GM19324 (cell line): ENCODE data around the gene KAT7.
"Not testable (repeated sequence)": the region's sequence is repeated elsewhere in the genome, so short reads cannot be mapped to it uniquely, and the experiment has no call there.

Experiments used
- ATAC-seq: cut with Tn5 transposase; IDR thresholded peaks from one replicate; pipeline ENCODE4 v1.9.1; 2021; ENCODE audit warnings: mild to moderate bottlenecking, moderate library complexity; ENCODE audit not compliant: unreplicated experiment, low FRiP score

KAT7 gene

GRCh38 chr17:49798182-49798581 lies 9.7 kb downstream of the KAT7 start:
- ATAC-seq = no peak

DNA sequence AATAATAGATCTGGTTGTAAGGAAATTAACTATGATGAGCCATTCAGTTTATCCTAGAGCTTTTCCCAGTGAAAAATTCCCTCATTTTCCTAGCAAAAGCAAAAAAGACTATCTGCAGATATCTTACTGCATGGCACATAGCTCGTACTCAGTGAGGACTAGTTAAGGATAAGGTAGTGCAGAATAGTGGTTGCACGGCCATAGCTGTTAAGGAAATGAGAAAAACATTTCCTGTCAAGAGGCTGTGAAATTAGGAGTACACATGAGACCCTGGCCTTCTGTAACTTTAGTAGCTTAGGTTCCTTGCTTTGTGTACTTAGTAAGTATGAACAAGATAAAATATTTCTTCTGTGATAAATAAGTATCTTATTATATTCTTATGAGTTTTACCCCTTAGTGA lies 10.3 kb downstream of the KAT7 start:
- no peak for ATAC-seq

- ATAC-seq = no peak
Observed at GRCh38 chr17:49809056-49809455, 20.6 kb downstream of the KAT7 start.

DNA sequence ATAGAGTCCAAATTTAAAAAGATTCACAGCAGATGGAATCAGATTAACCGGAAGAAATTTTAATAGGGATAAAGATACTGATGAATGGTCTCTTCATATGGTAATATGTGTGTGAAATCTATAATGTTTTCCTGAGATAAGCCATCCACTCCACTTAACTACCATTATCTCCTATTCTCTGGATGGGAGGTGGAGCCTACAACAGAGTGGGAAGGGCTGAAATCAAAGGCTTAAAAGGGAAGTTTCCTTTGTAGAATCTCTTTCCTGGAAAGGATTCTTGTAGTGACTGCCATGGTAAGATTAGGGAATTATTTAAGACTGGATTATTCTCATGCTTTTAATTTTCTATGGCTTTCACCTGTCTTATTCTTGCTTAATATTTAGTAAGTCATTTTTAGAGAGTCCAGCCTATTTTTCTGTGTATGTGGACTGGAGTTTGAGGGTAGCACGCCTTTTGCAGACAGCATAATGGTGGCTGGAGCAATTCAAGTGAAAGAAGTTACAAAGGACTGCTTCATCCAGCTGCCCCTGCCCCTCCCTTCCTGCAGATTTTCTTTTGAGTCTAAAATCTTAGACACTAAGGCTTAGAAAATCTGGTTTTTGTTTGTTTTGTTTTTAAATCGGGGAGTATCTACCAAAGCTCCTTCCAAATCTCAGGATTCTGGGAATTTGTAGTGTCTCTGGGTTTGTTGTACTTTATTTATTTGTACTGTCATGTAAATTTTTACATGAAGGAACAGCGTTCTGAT lies 26.5 kb downstream of the KAT7 start:
- no peak for ATAC-seq

- no peak for ATAC-seq
Observed at GRCh38 chr17:49815761-49816281, 27.3 kb downstream of the KAT7 start.

DNA sequence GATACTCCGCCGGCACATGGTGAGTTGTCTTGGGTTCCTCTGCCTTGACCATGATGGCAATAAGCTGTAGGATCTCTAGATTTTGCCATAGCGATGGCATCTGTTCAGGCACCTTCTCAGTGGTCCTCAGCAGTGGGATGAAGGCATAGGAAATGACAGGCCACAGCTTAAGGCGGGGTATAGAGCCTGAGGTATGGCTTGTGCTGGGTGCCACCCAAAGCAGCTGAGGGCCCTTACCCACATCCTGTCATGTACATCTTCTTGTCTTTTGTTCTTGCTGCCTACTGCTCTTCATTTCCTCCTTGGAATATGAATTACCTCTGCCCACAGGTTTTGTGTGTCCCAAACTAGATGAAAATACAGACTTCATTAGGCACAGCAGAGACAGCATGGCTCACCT lies 29.5 kb downstream of the KAT7 start:
- ATAC-seq = no peak

DNA sequence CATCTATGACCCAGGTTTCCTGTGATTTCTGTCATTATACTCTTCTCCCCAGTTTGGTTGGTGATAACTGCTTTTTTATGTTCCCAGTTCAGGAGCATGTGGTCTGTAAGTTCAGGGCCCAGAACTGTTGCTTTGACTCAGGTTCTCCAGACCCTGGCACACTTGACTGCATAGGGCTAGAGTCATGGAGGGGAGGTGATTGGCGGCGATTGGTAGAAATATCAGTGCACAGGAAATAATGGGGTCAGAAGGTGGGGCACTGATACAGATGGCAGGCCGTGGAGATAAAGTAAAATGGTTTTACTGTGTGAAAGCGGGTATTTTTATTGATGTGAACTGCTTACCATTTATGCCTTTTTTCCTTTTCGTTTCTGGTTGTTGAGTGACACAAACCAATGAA lies 30.7 kb downstream of the KAT7 start:
- ATAC-seq = no peak

- no peak for ATAC-seq
Observed at GRCh38 chr17:49819651-49820050, 31.2 kb downstream of the KAT7 start.

DNA sequence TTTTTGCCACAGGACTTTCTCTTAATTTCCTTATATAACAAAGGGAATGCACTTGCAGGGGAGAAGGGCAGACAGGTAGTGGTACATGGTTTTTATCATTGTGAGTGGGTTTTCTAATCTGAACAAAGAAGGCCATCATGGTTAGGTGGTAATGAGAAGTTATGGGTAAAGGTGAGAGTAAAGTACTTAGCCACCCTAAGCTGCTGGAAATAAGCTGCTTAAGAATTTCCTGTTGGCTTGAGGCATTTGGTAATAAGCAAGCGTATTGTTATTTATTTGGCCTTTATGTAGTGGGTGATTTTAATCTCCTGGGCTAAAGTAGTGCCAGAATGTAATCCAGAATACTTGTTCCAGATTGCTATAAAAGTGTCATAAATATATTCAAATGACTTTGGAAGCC lies 32.3 kb downstream of the KAT7 start:
- ATAC-seq = no peak

GRCh38 chr17:49821466-49821865 lies 33.0 kb downstream of the KAT7 start:
- ATAC-seq = no peak

DNA sequence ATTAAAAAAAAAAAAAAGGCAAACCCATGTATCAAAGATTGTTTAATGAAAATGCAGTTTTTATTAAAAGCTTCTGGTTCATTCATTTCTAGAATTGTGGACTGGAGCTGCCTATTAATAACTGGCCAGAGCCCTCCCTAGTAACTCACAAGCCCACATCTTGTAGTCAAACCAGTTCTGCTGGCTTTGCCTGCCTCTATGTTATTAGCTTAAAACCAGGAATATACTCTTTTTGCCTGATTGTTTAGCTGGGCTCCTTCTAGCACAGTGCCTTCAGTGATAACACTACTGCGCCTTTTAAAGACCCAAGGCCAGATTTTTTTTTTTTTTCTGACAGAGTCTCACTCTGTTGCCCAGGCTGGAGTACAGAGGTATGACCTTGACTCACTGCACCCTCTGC lies 33.4 kb downstream of the KAT7 start:
- no peak for ATAC-seq

GRCh38 chr17:49822829-49823228 lies 34.3 kb downstream of the KAT7 start:
- ATAC-seq = no peak

DNA sequence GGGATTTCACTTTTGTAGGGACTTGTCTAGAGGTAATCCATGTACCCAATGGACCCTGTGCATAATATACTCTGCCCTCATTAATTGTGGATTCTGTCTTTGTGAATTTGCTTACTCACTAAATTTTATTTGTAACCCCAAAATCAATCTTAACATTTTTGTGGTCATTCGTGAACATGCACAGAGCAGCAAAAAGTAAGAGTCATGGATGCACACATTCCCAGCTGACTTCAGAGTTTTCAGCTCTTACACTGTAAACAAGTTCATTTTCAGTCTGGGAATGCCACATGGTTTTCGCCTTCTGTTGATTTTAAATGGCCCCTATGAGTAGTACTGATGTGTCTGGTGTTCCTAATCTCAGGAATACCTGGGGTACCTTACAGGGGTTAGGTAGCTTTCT lies 35.1 kb downstream of the KAT7 start:
- no peak for ATAC-seq

- ATAC-seq = no peak
Observed at GRCh38 chr17:49825645-49826044, 37.2 kb downstream of the KAT7 start.

DNA sequence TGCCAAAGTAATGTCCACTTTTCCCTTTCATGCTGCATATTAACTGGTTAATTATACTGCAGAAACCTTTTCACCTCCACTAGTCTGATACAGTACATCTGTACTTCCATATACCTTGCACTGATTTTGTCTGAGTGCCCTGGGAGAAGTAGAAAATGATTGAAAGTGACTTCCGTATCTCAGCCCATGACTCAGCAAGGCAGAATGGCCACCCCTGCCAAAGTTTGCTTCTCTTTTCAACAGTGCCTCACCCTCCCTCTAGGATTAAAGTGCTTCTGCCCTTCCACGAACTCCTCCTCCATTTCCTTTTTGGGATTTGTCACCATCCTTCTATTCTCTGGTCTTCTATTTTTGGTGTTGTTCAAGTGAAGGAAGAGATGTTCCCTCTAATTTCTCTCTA lies 39.8 kb downstream of the KAT7 start:
- not testable (repeated sequence) for ATAC-seq

DNA sequence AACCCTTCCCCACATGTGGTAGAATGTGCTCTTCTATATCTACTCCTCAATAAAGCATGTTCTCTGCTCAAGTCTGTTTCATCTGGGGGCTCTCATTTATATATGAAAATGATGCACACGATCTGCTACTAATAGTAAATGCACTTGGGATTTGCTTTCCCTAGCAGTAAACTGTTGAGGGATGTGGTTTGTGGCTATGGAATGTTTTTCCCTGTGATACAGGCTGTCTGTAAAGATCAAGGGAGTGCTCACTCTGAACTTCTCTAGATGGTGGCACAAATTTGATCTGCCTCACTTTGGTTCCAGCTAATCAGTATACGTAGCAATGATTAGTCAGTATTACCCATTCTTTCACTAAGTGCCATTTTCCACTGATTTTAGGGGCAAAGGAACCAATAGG lies 40.5 kb downstream of the KAT7 start:
- ATAC-seq = no peak

DNA sequence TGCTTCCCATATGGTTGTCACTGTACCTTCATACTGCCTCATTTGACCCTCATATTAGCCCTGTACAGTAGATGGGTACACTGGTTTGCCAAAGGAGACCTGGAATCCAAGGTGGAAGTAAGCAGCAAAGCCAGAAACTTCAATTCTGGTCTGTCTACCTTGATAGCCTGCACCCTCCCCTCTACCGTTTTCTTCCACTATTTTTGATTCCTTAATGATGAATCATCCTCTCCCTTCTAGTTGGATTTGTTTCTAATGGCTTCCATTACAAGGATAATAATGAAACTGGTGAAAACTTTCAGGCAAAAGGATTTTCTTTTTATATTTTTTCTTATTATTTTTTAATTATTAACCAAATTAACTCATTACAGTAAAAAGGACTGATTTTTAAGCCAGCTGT lies 42.1 kb downstream of the KAT7 start:
- ATAC-seq = no peak

DNA sequence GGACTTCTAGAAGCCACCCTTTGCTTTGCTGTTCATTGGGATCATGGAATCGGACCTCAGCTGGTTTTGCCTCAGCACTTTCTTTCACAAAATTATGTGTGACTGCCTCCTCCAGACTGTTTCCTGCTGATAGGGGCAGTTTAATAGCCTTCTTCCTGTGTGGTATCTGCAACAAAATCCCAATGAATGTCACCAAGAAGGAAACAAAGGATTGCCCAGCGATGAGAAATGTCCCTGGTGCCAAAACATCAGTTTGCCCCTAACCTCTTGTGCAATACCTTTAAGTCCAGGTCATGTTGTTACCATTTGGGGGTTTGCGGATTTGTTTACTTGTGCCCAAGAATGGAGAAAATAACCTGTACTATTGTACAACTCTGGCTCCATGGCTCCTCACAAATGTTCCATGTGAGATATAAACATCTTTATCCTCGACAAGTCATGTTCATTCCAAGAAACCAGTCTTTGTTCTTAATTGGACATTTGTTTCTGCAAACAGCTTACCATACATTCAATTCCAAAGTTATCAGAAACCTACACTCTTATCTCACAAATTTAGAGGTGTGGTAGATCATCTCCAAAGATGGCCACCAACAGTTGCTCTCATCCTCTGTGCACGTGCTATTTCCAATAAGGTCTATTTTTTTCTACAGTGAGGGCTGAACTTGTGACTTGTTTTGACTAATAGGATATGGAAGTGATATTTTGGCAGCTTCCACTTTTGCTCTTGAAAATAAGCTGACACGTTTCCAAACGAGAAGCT lies 44.5 kb downstream of the KAT7 start:
- ATAC-seq = no peak

GRCh38 chr17:49834118-49834743 lies 45.8 kb downstream of the KAT7 start:
- no peak for ATAC-seq

GRCh38 chr17:49835472-49835871 lies 47.0 kb downstream of the KAT7 start:
- ATAC-seq = no peak
